Hematopoietic multipotent progenitor cell treated with erythropoietin and hydrocortisone succinate and interleukin-3 and kit ligand, for 17 days (in vitro differentiated cells): ENCODE results near the gene NUDT14.

Experiments used
- DNase-seq: peaks from one replicate; pipeline ENCODE4 v3.0.0-alpha.2; 2015; ENCODE audit warnings: low spot score

Gene NUDT14

DNA sequence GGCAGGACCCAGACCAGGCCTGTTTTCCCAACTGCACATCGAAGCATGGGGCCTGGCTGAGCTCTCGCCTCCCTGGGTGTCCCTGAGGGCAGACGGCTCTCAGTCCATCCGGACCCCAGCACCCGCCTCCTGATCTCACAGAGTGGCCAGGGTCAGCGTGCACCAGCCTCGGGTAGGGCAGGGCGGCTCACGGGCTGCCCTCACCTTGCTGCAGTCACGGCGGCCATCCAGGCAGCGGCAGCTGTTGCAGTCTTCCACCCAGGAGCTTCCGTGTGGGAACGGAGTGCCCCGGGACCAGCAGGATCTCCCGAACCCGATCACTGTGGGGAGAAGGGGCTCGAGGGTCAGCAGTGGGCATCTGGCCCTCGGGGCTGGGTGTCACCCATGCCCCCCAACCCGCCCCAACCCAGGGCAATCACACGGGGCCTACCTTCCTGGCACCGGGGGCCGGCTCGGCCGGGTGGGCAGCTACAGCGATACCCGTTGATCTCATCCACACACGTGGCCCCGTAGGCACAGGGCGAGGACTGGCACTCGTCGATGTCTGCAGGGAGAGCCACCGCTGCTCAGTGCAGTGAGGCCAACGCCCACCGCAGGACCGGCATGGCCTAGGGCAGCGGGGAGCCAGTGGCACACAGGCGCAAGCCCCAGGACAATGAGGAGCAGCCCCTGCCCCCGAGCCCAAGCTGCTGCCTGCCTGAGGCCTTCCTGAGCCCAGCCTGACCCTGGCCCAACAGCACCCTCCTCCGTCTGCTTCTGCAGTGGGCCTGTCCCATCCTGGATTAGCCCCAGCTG is 34.7 kb downstream of the NUDT14 start:
- DNase-seq: no peak

DNA sequence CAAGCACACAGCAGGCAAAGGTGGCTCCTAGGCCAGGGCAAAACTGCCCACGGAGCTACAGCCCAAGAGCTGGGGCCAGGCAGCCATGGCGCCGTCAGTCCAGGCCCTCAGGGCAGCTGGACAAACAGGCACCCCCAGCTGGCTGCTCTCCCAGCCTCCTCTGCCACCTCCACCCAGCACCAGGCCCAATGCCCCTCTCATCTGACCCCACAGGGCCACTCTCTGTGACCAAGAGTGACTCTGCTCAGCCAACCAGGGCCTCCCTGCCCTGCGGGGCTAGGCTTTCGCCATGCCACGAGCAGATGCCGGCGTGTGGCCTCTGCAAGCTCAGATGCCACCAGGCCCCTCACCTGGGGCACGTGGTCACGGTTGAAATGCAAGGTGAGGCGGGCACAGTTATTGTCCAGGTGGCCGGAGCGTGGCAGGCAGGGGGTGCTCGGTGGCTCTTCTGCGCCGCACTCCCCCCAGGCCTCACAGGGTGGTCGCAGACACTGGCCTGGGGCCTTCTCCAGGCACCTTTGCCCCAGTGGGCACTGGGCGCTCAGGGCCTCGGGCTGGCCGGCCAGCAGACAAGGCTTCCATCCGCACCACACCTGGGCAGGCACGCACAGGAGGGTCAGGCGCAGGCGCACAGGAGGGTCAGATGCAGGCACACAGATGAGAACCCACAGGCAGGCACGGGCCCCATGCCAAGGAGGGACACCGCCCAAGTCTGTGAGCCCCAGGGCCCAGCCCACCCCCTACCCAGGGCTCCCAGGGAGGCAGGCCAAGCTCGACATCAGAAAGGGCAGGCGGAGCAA is 35.5 kb downstream of the NUDT14 start:
- no peak for DNase-seq

DNA sequence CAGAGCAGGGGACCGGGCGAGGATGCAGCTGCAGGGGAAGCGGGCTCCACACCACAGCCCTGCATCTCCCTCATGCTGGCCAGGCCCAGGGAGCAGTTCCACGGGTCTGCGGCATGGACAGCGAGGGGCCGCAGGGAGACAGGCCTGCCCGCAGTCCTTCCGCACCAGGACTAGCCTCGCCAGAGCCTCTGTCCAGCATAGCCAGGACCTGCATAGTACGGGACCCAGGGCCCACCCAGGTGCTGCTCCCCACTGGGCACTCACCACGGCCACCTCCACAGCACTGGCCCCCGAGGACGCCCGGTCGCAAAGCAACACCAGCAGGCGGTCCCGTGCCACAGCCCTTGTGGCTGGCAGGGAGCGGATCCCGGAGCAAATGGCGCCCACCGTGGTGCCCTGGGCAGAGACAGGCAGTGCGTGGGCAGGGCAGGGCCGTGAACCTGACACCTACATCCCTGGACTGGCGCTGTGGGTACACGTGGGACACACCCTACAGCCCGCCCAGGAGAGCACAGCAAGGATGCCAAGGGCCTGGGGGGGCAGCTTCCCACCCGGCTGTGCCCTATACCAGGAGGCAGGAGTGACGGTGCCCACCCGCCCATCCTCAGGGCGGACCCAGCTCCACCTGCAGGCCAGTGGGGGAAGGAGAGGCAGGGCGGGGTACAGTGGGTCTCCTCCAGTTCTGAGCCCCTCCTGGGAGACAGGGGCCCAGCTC is 36.3 kb downstream of the NUDT14 start:
- no peak for DNase-seq

DNA sequence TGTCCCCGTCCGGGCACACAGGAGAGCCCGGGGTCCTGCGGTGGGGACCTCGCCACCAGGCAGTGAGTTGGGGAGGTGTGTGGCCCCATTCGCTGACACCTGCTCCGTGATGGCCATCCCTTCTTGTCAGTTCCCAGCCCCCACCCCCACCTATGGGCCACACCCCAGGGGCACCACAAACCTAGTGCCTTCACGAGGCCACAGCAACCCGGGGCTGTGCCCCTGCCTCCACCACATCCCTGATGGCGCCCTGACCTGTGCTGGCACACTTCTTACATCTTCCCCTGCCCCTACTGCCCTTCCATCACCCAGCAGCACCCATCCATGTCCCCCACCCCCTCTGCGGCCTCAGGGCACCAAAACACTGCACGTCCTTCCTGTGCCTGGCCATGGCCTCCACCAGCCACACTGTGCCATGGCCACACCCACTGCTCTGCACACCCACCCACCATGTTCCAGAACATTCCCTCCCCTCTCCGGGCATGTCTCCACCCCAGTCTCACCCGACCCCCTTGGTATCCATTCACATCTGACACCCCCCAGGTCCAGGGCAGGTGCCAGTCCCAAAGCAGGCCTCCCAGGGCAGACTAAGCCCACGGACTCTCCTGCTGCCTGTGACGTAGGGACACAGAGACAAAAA is 37.0 kb downstream of the NUDT14 start:
- no peak for DNase-seq

GRCh38 chr14:105143451-105144025 is 37.6 kb downstream of the NUDT14 start:
- DNase-seq: no peak

- DNase-seq: no peak
These were observed 38.3 kb downstream of the NUDT14 start for GRCh38 chr14:105142651-105143450.

- no peak for DNase-seq
These were observed 39.4 kb downstream of the NUDT14 start for GRCh38 chr14:105141486-105142281.

- DNase-seq: no peak
These were observed 40.1 kb downstream of the NUDT14 start for GRCh38 chr14:105141026-105141425.

DNA sequence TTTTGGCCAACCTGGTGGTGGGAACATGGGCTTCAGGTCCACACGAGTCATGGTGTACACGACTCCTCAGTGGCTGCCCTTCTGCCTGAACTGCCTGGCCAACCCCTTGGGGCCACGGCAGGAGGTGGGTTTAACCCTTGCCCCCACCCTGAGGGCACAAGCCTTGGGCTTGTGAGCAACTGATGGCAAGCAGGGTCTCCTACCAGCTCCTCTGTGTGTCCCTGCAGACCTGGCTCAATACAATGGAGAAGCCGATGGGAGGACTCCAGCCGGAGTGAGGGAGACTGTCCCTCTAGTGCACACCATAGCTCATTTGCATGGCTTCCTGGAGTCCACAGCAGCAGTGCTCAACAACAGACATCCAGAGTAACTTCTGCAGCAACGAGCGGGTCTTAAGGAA is 40.5 kb downstream of the NUDT14 start:
- DNase-seq: no peak

DNA sequence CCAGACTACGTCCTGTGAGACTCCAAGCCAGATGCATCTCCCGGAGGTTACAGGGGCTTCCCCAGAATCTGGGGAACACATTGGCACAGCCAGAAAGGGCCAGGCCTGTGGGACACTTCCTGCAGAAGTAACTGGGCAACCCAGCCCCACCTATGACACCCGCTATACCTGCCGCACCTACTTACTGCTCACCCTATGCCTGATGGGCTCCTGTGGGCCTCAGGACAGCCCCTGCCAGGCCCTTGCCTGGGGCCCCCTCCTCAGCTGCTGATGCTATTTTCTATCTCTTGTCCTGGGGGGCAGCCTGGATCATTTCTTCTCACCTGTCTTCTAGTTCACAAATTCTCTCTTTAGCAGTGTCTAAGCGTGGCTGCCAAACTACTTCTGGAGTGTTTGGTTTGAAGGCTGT is 41.3 kb downstream of the NUDT14 start:
- DNase-seq: no peak

GRCh38 chr14:105139212-105139825 is 41.8 kb downstream of the NUDT14 start:
- DNase-seq: no peak

GRCh38 chr14:105138551-105139111 is 42.5 kb downstream of the NUDT14 start:
- no peak for DNase-seq

- DNase-seq: no peak
These were observed 43.0 kb downstream of the NUDT14 start for GRCh38 chr14:105138021-105138541.

DNA sequence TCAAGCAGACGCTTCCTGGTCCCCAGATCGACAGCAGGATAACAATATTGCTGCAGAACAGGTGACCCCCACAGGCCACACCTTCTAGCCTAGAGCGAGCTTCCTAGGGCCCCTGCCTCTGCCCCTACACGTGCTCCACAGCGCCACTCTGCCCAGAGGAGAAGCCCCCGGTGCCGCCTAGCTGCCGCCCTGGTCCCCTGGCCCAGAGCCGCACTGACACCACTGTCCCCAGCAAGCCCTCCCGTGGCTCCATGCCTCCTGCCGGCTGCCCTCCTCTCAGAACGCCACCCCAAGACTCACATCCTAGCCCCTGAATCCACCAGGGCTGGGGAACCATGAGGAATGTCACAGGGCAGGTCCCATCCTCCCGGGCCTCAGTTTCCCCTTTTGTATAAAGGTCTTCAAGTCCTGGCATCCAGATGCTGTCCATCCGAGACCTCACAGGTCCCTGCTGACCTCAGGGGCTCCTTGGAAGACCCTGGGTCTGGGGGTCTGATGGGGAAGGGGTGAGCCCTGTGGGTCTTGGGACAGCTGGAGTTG is 43.6 kb downstream of the NUDT14 start:
- DNase-seq: no peak

DNA sequence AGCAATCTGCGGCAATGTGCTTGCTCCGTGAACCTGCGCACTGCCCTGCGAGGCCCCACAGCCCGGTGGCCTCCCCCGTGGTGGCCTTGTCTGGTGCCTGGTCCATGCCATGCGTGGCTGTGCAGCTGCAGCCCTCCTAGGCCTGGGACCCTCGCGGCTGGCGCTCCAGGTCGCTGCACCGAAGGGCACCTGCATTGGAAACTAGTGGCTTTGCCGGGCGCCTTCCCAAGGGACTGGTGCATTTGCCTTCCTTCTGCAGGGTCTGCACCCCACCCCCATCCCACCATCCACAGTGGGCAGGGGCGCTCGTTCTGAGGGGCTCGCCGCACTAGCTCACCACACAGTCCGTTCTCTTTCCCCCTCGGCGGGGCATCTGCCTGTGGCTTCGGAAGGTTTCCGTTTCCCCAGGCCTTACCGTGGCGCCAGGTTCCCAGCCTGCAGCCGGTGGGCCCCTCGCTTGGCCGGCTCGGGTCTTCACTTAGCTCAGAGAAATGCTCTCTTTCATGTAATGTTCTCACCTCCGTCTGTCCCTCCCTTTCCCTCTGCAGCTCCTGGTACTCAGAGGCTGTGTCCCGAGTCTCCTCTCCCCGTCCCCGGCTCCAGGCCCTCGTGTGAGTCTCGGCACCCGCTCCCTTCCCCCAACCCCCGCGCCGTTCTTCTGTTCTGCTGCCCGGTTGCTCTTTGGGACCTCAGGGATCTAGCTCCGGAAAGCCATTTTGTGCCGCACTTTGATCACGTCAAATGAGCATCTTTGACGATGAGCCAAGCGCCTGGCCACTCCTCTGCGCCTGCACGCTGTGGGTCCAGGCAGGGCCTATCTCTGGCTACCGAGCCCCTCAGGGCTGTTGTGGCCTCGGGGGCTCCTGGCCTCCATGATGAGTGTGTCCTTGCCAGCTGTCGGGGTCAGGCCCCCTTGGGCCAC is 44.5 kb downstream of the NUDT14 start:
- no peak for DNase-seq

- DNase-seq: no peak
These were observed 45.3 kb downstream of the NUDT14 start for GRCh38 chr14:105135700-105136395.
